KMS-11 (cell line): ENCODE measurements around the gene EXOSC3.

Source experiments
- H2AFZ ChIP-seq: fragments of 200-600 bp; sonication (generic); 2 replicates; pipeline ENCODE4 v1.6.1; 2016; ENCODE audit warnings: antibody characterized with exemption, mixed run types, low read depth
- H3K27ac ChIP-seq: fragments of 200-600 bp; sonication (generic); 2 replicates; pipeline ENCODE4 v1.6.1; 2016; ENCODE audit warnings: mild to moderate bottlenecking, mixed run types
- H3K27me3 ChIP-seq: fragments of 200-600 bp; sonication (generic); 2 replicates; pipeline ENCODE4 v1.6.1; 2017; ENCODE audit warnings: mild to moderate bottlenecking, low read depth, mixed run types, moderate library complexity; ENCODE audit not compliant: insufficient read depth
- H3K36me3 ChIP-seq: fragments of 200-600 bp; sonication (generic); 2 replicates; pipeline ENCODE4 v1.6.1; 2017; ENCODE audit warnings: mild to moderate bottlenecking, mixed run types; ENCODE audit not compliant: insufficient read depth
- H3K4me1 ChIP-seq: fragments of 200-600 bp; sonication (generic); 2 replicates; pipeline ENCODE4 v1.6.1; 2016; ENCODE audit warnings: mild to moderate bottlenecking, low read depth, mixed run types; ENCODE audit not compliant: poor library complexity, severe bottlenecking
- H3K4me2 ChIP-seq: fragments of 200-600 bp; sonication (generic); 2 replicates; pipeline ENCODE4 v1.7.0; 2016; ENCODE audit warnings: mild to moderate bottlenecking, mixed run types
- H3K4me3 ChIP-seq: fragments of 200-600 bp; sonication (generic); IDR thresholded peaks from 2 replicates; pipeline ENCODE4 v1.6.1; 2017; ENCODE audit warnings: low read depth, low read length, mixed read lengths; ENCODE audit not compliant: insufficient read depth
- H3K79me2 ChIP-seq: fragments of 200-600 bp; sonication (generic); 2 replicates; pipeline ENCODE4 v1.6.1; 2016; ENCODE audit warnings: low read depth, mixed run types; ENCODE audit not compliant: insufficient read depth
- H3K9ac ChIP-seq: fragments of 200-600 bp; sonication (generic); 2 replicates; pipeline ENCODE4 v1.6.1; 2016; ENCODE audit warnings: mild to moderate bottlenecking, mixed run types
- H4K20me1 ChIP-seq: fragments of 200-600 bp; sonication (generic); 2 replicates; pipeline ENCODE4 v1.6.1; 2016; ENCODE audit warnings: mild to moderate bottlenecking, mixed run types; ENCODE audit not compliant: insufficient read depth
- TF ChIP-seq, protein P1 (sequence below): fragments of 200-600 bp; sonication (generic); conservative IDR thresholded peaks from 2 replicates; pipeline ENCODE4 v1.6.1; 2017; ENCODE audit warnings: low read depth, mild to moderate bottlenecking, antibody characterized with exemption, low read length, moderate library complexity, mixed read lengths

EXOSC3 gene

DNA sequence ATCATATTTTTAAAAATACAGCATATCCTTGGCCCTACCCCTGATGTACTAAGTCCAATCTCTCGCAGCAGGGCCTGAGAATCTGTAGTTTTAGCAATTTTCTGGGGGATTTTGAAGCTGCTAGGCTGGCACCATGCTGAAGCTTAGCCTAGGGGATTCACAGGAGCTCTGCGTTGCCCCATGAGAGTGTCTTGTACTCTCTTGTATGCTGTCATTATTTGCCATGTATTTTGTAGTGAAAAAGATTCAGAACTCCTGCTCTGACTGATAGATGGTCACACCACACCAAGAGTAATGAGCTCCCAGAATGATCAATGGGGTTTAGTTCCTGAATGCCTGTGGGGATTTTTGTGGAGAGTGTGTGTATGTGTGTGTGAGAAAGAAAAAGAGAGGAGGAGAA is 51.9 kb downstream of the EXOSC3 start:
- H4K20me1 ChIP-seq = no peaks in the 10 kb centered on the region
- H3K36me3 ChIP-seq = no peaks in the 10 kb centered on the region
- no peaks in the 10 kb centered on the region for H3K79me2 ChIP-seq
- H3K4me3 ChIP-seq = no peak overlapping the region
- H3K4me2 ChIP-seq = no peak overlapping the region
- no peaks in the 10 kb centered on the region for H3K27me3 ChIP-seq
- no peak overlapping the region for H2AFZ ChIP-seq
- TF ChIP-seq, protein P1, sequence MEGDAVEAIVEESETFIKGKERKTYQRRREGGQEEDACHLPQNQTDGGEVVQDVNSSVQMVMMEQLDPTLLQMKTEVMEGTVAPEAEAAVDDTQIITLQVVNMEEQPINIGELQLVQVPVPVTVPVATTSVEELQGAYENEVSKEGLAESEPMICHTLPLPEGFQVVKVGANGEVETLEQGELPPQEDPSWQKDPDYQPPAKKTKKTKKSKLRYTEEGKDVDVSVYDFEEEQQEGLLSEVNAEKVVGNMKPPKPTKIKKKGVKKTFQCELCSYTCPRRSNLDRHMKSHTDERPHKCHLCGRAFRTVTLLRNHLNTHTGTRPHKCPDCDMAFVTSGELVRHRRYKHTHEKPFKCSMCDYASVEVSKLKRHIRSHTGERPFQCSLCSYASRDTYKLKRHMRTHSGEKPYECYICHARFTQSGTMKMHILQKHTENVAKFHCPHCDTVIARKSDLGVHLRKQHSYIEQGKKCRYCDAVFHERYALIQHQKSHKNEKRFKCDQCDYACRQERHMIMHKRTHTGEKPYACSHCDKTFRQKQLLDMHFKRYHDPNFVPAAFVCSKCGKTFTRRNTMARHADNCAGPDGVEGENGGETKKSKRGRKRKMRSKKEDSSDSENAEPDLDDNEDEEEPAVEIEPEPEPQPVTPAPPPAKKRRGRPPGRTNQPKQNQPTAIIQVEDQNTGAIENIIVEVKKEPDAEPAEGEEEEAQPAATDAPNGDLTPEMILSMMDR = no peak
- no peaks in the 10 kb centered on the region for H3K4me1 ChIP-seq
- H3K9ac ChIP-seq = no peak overlapping the region
- no peak overlapping the region for H3K27ac ChIP-seq

DNA sequence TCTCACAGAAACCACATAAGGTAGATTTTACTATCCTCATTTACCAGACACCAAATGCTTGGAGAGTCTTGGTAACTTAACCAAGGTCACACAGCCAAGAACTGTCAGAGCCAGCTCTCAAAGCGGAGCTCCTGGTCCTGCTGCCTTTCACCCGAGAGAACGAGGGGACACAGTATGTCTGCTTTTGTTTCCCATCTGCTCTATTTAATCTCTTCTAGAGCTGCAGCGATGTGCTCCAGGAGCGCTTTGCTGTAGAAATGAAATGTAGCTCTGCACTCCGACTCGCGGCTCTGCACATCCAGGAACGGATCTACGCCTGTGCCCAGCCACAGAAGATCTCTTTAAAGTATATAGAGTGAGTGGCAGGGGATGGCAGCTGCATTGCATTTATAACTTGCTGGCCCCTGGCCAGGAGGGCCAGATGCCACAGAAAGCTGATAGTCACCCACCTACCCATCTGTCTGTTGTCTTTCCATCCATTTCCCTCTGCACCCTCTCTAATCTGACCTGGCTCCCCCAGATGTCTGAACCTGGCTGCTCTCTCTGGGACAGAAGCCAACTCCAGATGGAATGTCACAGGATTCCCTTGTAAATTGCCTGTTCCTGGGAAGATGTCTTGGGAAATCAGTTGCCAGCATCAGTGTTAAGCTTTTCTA is 52.6 kb downstream of the EXOSC3 start:
- TF ChIP-seq, protein P1 = no peak
- Histone ChIP-seq H3K36me3 (no peaks in the 10 kb centered on the region), H3K27ac (no peak overlapping the region), H3K9ac (no peak overlapping the region), H2AFZ (no peak overlapping the region), H4K20me1 (no peaks in the 10 kb centered on the region), H3K79me2 (no peaks in the 10 kb centered on the region), H3K4me1 (no peaks in the 10 kb centered on the region), H3K4me2 (no peak overlapping the region), H3K4me3 (no peak overlapping the region), H3K27me3 (no peaks in the 10 kb centered on the region)

- H4K20me1 ChIP-seq = no peaks in the 10 kb centered on the region
- no peak overlapping the region for H3K9ac ChIP-seq
- H3K4me3 ChIP-seq = no peak overlapping the region
- H3K36me3 ChIP-seq = no peaks in the 10 kb centered on the region
- H3K27me3 ChIP-seq = no peaks in the 10 kb centered on the region
- no peaks in the 10 kb centered on the region for H3K79me2 ChIP-seq
- no peak overlapping the region for H2AFZ ChIP-seq
- no peak overlapping the region for H3K4me2 ChIP-seq
- TF ChIP-seq, protein P1 = no peak
- no peak overlapping the region for H3K27ac ChIP-seq
- H3K4me1 ChIP-seq = no peaks in the 10 kb centered on the region
These were observed 54.0 kb downstream of the EXOSC3 start for GRCh38 chr9:37730839-37731238.

- Histone ChIP-seq H3K4me1 (no peaks in the 10 kb centered on the region), H3K79me2 (no peaks in the 10 kb centered on the region), H3K36me3 (no peaks in the 10 kb centered on the region), H3K27ac (no peak overlapping the region), H3K27me3 (no peaks in the 10 kb centered on the region), H4K20me1 (no peaks in the 10 kb centered on the region), H3K4me2 (no peak overlapping the region), H3K4me3 (no peak overlapping the region), H3K9ac (no peak overlapping the region), H2AFZ (no peak overlapping the region)
- TF ChIP-seq, protein P1 = no peak
These were observed 54.6 kb downstream of the EXOSC3 start for GRCh38 chr9:37730256-37730655.
